IMR-90 (cell line): ENCODE data around the gene LONP2. TPM values are rescaled to one million over a fixed set of nuclear protein-coding genes. Genes with fewer than 3 reads are reported as not detected.

Experiments
- ATAC-seq: fragments of 200-7000 bp; cut with Tn5 transposase; 2 replicates; pipeline ENCODE4 v1.9.1; 2020; ENCODE audit warnings: low read depth, mild to moderate bottlenecking, moderate library complexity
- BruUV-seq: library from RNA; stranded (reverse); fragments of 400-500 nt; replicated peaks from 2 replicates; lab custom pipeline; 2021; lab: Mats Ljungman, UMichigan
- CTCF ChIA-PET: fragments of 300-600 bp; formaldehyde crosslinking; extraction: SDS; loops from one replicate; lab custom pipeline; 2021; ENCODE audit warnings: antibody characterized with exemption; lab: Yijun Ruan, JAX
- POLR2A ChIA-PET: fragments of 300-600 bp; sonication (Branson Sonifier 250); formaldehyde crosslinking; loops from one replicate; lab custom pipeline; 2022; ENCODE audit warnings: antibody characterized with exemption; ENCODE audit not compliant: unreplicated experiment; lab: Charles Lee
- DNase-seq: peaks from one replicate; pipeline ENCODE4 v3.0.0; 2013
- H2AFZ ChIP-seq: replicated peaks from 2 replicates; pipeline ENCODE3; 2013; ENCODE audit warnings: low read length, mild to moderate bottlenecking; ENCODE audit not compliant: poor library complexity
- H2AK5ac ChIP-seq: 2 replicates; pipeline ENCODE4 v1.6.1; 2013; ENCODE audit warnings: low read depth, low read length, inconsistent platforms
- H2AK9ac ChIP-seq: replicated peaks from 2 replicates; pipeline ENCODE3; 2013; ENCODE audit warnings: mild to moderate bottlenecking, low read depth, low read length, moderate library complexity; ENCODE audit not compliant: poor library complexity
- H2BK120ac ChIP-seq: 2 replicates; pipeline ENCODE4 v1.6.1; 2013; ENCODE audit warnings: low read depth, low read length, inconsistent platforms
- H2BK15ac ChIP-seq: 3 replicates; pipeline ENCODE4 v1.6.1; 2013; ENCODE audit warnings: low read depth, low read length, inconsistent platforms
- H2BK20ac ChIP-seq: 2 replicates; pipeline ENCODE4 v1.6.1; 2013; ENCODE audit warnings: low read depth, mild to moderate bottlenecking, inconsistent platforms, low read length, moderate library complexity
- H2BK5ac ChIP-seq: 2 replicates; pipeline ENCODE4 v1.6.1; 2013; ENCODE audit warnings: mild to moderate bottlenecking, low read depth, low read length, inconsistent platforms; ENCODE audit not compliant: poor library complexity, severe bottlenecking
- H3K14ac ChIP-seq: replicated peaks from 2 replicates; pipeline ENCODE4 v1.6.1; 2013; ENCODE audit warnings: low read depth, low read length, inconsistent platforms
- H3K18ac ChIP-seq: 2 replicates; pipeline ENCODE4 v1.6.1; 2013; ENCODE audit warnings: low read depth, low read length, control low read depth
- H3K23ac ChIP-seq: 2 replicates; pipeline ENCODE4 v1.6.1; 2013; ENCODE audit warnings: low read depth, low read length, inconsistent platforms
- H3K27ac ChIP-seq: 2 replicates; pipeline ENCODE4 v1.5.1; 2013; ENCODE audit warnings: mild to moderate bottlenecking, control low read depth, low read length; ENCODE audit not compliant: insufficient read depth
- H3K27me3 ChIP-seq: 2 replicates; pipeline ENCODE4 v1.6.1; 2013; ENCODE audit warnings: low read length; ENCODE audit not compliant: control insufficient read depth, insufficient read depth
- H3K36me3 ChIP-seq: 2 replicates; pipeline ENCODE4 v1.6.1; 2013; ENCODE audit warnings: low read length, mixed read lengths; ENCODE audit not compliant: control insufficient read depth, insufficient read depth
- H3K4ac ChIP-seq: 2 replicates; pipeline ENCODE4 v1.6.1; 2013; ENCODE audit warnings: low read depth, low read length, inconsistent platforms
- H3K4me1 ChIP-seq: 2 replicates; pipeline ENCODE4 v1.6.1; 2013; ENCODE audit warnings: low read length, mixed read lengths; ENCODE audit not compliant: control insufficient read depth, insufficient read depth
- H3K4me2 ChIP-seq: 2 replicates; pipeline ENCODE4 v1.6.1; 2013; ENCODE audit warnings: low read depth, mild to moderate bottlenecking, control low read depth, low read length, moderate library complexity
- H3K4me3 ChIP-seq: 2 replicates; pipeline ENCODE4 v1.5.1; 2013; ENCODE audit warnings: low read depth, mild to moderate bottlenecking, control low read depth, low read length, moderate library complexity; ENCODE audit not compliant: insufficient read depth
- H3K56ac ChIP-seq: 2 replicates; pipeline ENCODE4 v1.6.1; 2013; ENCODE audit warnings: low read length, inconsistent platforms; ENCODE audit not compliant: insufficient read depth; ENCODE audit errors: extremely low read depth
- H3K79me1 ChIP-seq, 2 experiments: 2 replicates each; pipeline ENCODE4 v1.6.1; 2013; ENCODE audit warnings: low read length in 2 of 2, inconsistent platforms in 1 of 2, low read depth in 1 of 2
- H3K9ac ChIP-seq: 2 replicates; pipeline ENCODE4 v1.6.1; 2013; ENCODE audit warnings: low read depth, low read length, control low read depth
- H3K9me1 ChIP-seq: 2 replicates; pipeline ENCODE4 v1.6.1; 2013; ENCODE audit warnings: low read length, inconsistent platforms; ENCODE audit not compliant: insufficient read depth
- H3K9me3 ChIP-seq: 2 replicates; pipeline ENCODE4 v1.6.1; 2013; ENCODE audit warnings: low read length; ENCODE audit not compliant: control insufficient read depth, insufficient read depth
- H4K20me1 ChIP-seq: 2 replicates; pipeline ENCODE4 v1.6.1; 2013; ENCODE audit warnings: low read length, inconsistent platforms; ENCODE audit not compliant: insufficient read depth
- H4K5ac ChIP-seq: 2 replicates; pipeline ENCODE4 v1.6.1; 2013; ENCODE audit warnings: mild to moderate bottlenecking, low read depth, low read length, control low read depth
- H4K8ac ChIP-seq, 2 experiments: 2 replicates each; pipeline ENCODE4 v1.6.1; 2013; ENCODE audit warnings: low read depth in 2 of 2, low read length in 2 of 2, control low read depth in 1 of 2, inconsistent platforms in 1 of 2
- H4K91ac ChIP-seq: 2 replicates; pipeline ENCODE4 v1.6.1; 2013; ENCODE audit warnings: low read depth, low read length, inconsistent platforms; ENCODE audit not compliant: insufficient read depth
- BHLHE40 ChIP-seq: fragments of 150-350 bp; IDR thresholded peaks from 2 replicates; pipeline ENCODE4 v1.6.1; 2016; ENCODE audit warnings: mild to moderate bottlenecking, low read depth, low read length
- FOS ChIP-seq: fragments of 150-350 bp; IDR thresholded peaks from 2 replicates; pipeline ENCODE4 v1.6.1; 2016; ENCODE audit warnings: low read depth, low read length
- MXI1 ChIP-seq: IDR thresholded peaks from 2 replicates; pipeline ENCODE4 v1.6.1; 2012; ENCODE audit warnings: low read depth, mild to moderate bottlenecking, low read length, moderate library complexity, borderline replicate concordance
- USF2 ChIP-seq: fragments of 150-350 bp; IDR thresholded peaks from 2 replicates; pipeline ENCODE4 v1.6.1; 2017; ENCODE audit warnings: mild to moderate bottlenecking, antibody characterized with exemption, low read length, low read depth
- WGBS, 2 experiments: methylation state at CpG; one replicate each; pipeline versions ENCODE4 v1.1.5 to v1.1.7; 2013; ENCODE audit warnings: missing lambda C conversion rate in 2 of 2; ENCODE audit not compliant: insufficient read length in 1 of 2; ENCODE audit errors: extremely low coverage in 2 of 2; 5-methylcytosine and 5-hydroxymethylcytosine counted together
- dilution Hi-C: fragments of 300-500 bp; cut with HindIII; formaldehyde crosslinking; loops from one replicate; pipeline ENCODE4 v1.14.3; 2018; ENCODE audit warnings: low sequenced_read_pairs; ENCODE audit not compliant: unreplicated experiment
- in situ Hi-C: fragments of 300-500 bp; cut with MboI; formaldehyde crosslinking; loops from 3 replicates; pipeline ENCODE4 v1.14.3; 2019; ENCODE audit warnings: low sequenced_read_pairs, inconsistent platforms, mixed read lengths
- intact Hi-C: fragments of 100-400 bp; cut with micrococcal nuclease; formaldehyde crosslinking; loops from 2 replicates; pipeline ENCODE4 v1.10.0; 2022
- polyA plus RNA-seq, 3 experiments: library from polyadenylated mRNA; depleted of rRNA; stranded (reverse); fragments of >200 nt; gene quantifications; 2 replicates each; pipeline ENCODE4 v1.2.3, GENCODE V29; 2012; ENCODE audit warnings: low replicate concordance in 1 of 3
- total RNA-seq: library from RNA; depleted of rRNA; stranded (reverse); fragments of >200 nt; gene quantifications from 2 replicates; pipeline ENCODE4 v1.2.3, GENCODE V29; 2012

LONP2 gene
- total and polyA plus RNA-seq, 2 of the 4 experiments (the other 2 are of a cell fraction) = 31.5 to 90.9 TPM

GRCh38 chr16:48276102-48276501 is 32.0 kb downstream of the LONP2 start:
- CTCF ChIA-PET = interaction anchor here (0.6 kb wide), 1 partner anchor 28 kb away, joined by 4 read pairs; no protein-coding TSS in a partner anchor
- in situ Hi-C loops = no loop called here
- ATAC-seq (peak; percentile 69), DNase-seq (peak; percentile 69)
- Histone ChIP-seq H3K27ac (no peak overlapping the region), H2AK9ac (no peak overlapping the region), H4K8ac (no peak overlapping the region), H3K56ac (no peak overlapping the region), H3K79me1 (peaks cover 25 to 32% of the 10 kb centered on the region in 2 experiments), H3K36me3 (peaks cover 10% of the 10 kb centered on the region), H2AFZ (no peak overlapping the region), H2BK5ac (peak overlapping the region; percentile 60), H3K9ac (no peak overlapping the region), H4K20me1 (peaks cover 3% of the 10 kb centered on the region; the same call in 1 of the 2 replicates), H3K18ac (no peak overlapping the region), H4K5ac (no peak overlapping the region), H3K4me2 (no peak overlapping the region), H3K4ac (no peak overlapping the region), H2AK5ac (no peak overlapping the region), H3K9me1 (0 out of 2 replicates have a peak, but pooled peaks cover 6% of the 10 kb centered on the region), H3K14ac (no peak overlapping the region), H3K27me3 (no peaks in the 10 kb centered on the region), H3K4me3 (no peak overlapping the region), H3K4me1 (peaks cover 2% of the 10 kb centered on the region), H3K9me3 (no peaks in the 10 kb centered on the region), H2BK20ac (no peak overlapping the region), H3K23ac (no peak overlapping the region), H2BK120ac (no peak overlapping the region), H4K91ac (no peak overlapping the region), H2BK15ac (no peak overlapping the region)
- POLR2A ChIA-PET = no interaction called here
- TF ChIP-seq FOS (no peak), MXI1 (no peak), USF2 (0 out of 2 replicates have a peak, but pooled peaks have one; percentile 19), BHLHE40 (0 out of 2 replicates have a peak, but pooled peaks have one; percentile 13)
- BruUV-seq = no TSS peak
- intact Hi-C loops = no loop called here
- WGBS, 2 experiments = no CpG with 5 or more reads among the region's 4 CpGs
- dilution Hi-C loops = no loop called here
